Caco-2 (cell line): ENCODE results near the gene TFE3. TPM values are rescaled to one million over a fixed set of nuclear protein-coding genes. Genes with fewer than 3 reads are reported as not detected.

ENCODE experiments used
- BruUV-seq: library from RNA; stranded (reverse); fragments of 400-500 nt; replicated peaks from 2 replicates; lab custom pipeline; 2021; lab: Mats Ljungman, UMichigan
- CTCF ChIA-PET: fragments of 300-600 bp; sonication (Branson Sonifier 250); formaldehyde crosslinking; loops from one replicate; lab custom pipeline; 2022; ENCODE audit warnings: antibody characterized with exemption; lab: Charles Lee
- POLR2A ChIA-PET: fragments of 300-600 bp; sonication (Branson Sonifier 250); formaldehyde crosslinking; loops from one replicate; lab custom pipeline; 2022; ENCODE audit warnings: antibody characterized with exemption; lab: Charles Lee
- DNase-seq, 2 experiments: peaks; one replicate each; pipeline versions ENCODE4 v3.0.0 to v3.0.0-alpha.2; 2020 to 2022
- H3K27me3 ChIP-seq: replicated peaks from 2 replicates; pipeline ENCODE4 v1.6.0; 2011; ENCODE audit warnings: low read length; ENCODE audit not compliant: control insufficient read depth, insufficient read depth
- H3K36me3 ChIP-seq: 2 replicates; pipeline ENCODE4 v1.5.1; 2011; ENCODE audit warnings: low read length; ENCODE audit not compliant: control insufficient read depth, insufficient read depth
- H3K4me1 ChIP-seq: fragments of 250-450 bp; sonication (Bioruptor Pico); 2 replicates; pipeline ENCODE4 v1.5.1; 2020; ENCODE audit warnings: mild to moderate bottlenecking
- H3K4me3 ChIP-seq: 2 replicates; pipeline ENCODE4 v1.5.1; 2011; ENCODE audit warnings: low read depth, mild to moderate bottlenecking, control low read depth, low read length
- H3K9me3 ChIP-seq: fragments of 250-450 bp; sonication (Bioruptor Pico); 2 replicates; pipeline ENCODE4 v1.5.1; 2020; ENCODE audit warnings: mild to moderate bottlenecking, moderate library complexity
- H3K27ac Mint-ChIP-seq: one replicate; pipeline ENCODE4 v1.8.0; 2022; ENCODE audit warnings: mixed read lengths; ENCODE audit not compliant: unreplicated experiment
- H3K27me3 Mint-ChIP-seq: one replicate; pipeline ENCODE4 v1.8.0; 2022; ENCODE audit warnings: mixed read lengths; ENCODE audit not compliant: insufficient read depth, unreplicated experiment
- H3K36me3 Mint-ChIP-seq: one replicate; pipeline ENCODE4 v1.8.0; 2022; ENCODE audit warnings: mild to moderate bottlenecking, mixed read lengths; ENCODE audit not compliant: insufficient read depth, unreplicated experiment
- H3K4me1 Mint-ChIP-seq: one replicate; pipeline ENCODE4 v1.8.0; 2022; ENCODE audit warnings: low read depth, mixed read lengths; ENCODE audit not compliant: unreplicated experiment
- H3K4me3 Mint-ChIP-seq: one replicate; pipeline ENCODE4 v1.8.0; 2022; ENCODE audit warnings: mild to moderate bottlenecking, moderate library complexity, mixed read lengths; ENCODE audit not compliant: unreplicated experiment
- H3K9me3 Mint-ChIP-seq: one replicate; pipeline ENCODE4 v1.8.0; 2022; ENCODE audit warnings: mixed read lengths; ENCODE audit not compliant: unreplicated experiment
- CTCF ChIP-seq, 2 experiments: fragments of 200-600 bp in 1 of 2; IDR thresholded peaks; 1 replicate in 1 of 2; 2 replicates in 1 of 2; pipeline versions ENCODE4 v1.5.1 to v1.8.0; 2011 to 2022; ENCODE audit warnings: antibody characterized with exemption in 1 of 2, control low read depth in 1 of 2, inconsistent platforms in 1 of 2, low read depth in 1 of 2, low read length in 1 of 2, mild to moderate bottlenecking in 1 of 2, moderate library complexity in 1 of 2; ENCODE audit not compliant: insufficient read depth in 1 of 2, severe bottlenecking in 1 of 2, unreplicated experiment in 1 of 2
- intact Hi-C: fragments of 100-400 bp; cut with micrococcal nuclease; formaldehyde crosslinking; loops from one replicate; pipeline ENCODE4 v1.10.0; 2022; ENCODE audit not compliant: unreplicated experiment
- total RNA-seq: library from RNA; stranded (reverse); gene quantifications from 2 replicates; pipeline ENCODE4 v1.2.3, GENCODE V29; 2022

Gene TFE3
- total RNA-seq, 1 experiment from 2014 or later = 32.0 TPM

DNA sequence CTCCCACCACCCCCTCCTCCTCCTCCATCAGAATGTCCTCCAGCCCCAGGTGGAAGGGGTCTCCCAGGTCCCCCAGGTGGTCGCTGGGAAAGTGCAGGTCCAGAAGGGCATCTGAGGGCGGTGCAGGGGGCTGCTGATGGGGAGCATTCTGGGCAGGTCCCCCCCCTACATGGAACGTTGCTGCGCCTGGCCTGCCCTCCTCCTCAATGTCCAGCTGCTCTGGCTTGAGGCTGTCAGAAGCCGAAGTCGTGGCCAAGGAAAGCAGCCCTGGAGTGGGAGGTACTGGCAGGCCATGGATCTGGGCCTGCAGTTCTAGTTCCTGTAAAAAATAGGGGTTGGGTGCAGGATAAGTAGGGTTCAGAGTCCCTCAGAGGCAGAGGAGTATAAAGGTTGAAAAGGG lies 12.9 kb downstream of the TFE3 start:
- Mint-ChIP-seq H3K27ac (no peak overlapping the region), H3K36me3 (peaks cover 39% of the 10 kb centered on the region), H3K4me1 (peaks cover 6% of the 10 kb centered on the region), H3K27me3 (no peaks in the 10 kb centered on the region), H3K9me3 (no peaks in the 10 kb centered on the region), H3K4me3 (no peak overlapping the region)
- Histone ChIP-seq H3K36me3 (no peaks in the 10 kb centered on the region), H3K4me3 (no peak overlapping the region), H3K4me1 (no peaks in the 10 kb centered on the region; the same call in 1 of the 2 replicates), H3K9me3 (no peaks in the 10 kb centered on the region), H3K27me3 (no peaks in the 10 kb centered on the region)
- no TSS peak for BruUV-seq
- intact Hi-C loops = no loop called here
- CTCF ChIA-PET = no interaction called here
- POLR2A ChIA-PET = no interaction called here
- no peak for TF ChIP-seq CTCF (IDR thresholded peaks at IDR 0.05; ENCODE audit: insufficient read depth in 1 of 2, low read depth in 1 of 2, low read length in 1 of 2, severe bottlenecking in 1 of 2, unreplicated experiment in 1 of 2)
- DNase-seq = no peak

DNA sequence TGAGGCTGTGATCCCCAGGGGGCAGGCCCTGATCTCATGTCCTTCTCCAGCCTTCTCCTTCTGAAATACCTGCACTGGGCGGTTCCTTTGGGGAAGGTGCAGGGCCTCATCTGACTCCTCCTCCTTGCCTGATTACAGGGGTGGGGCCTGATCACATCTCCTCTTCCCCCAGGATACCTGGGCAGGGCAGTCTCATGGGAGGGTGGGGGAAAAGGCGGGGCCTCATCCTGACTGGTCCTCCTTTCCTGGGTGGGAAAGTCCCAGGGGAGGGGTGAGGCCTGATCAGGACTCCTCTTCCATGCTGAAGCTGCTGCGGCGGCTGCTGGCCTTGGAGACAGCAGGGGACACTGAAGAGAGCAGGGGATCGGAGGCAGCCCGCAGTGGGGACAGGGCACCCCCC lies 13.3 kb downstream of the TFE3 start:
- CTCF ChIA-PET = no interaction called here
- BruUV-seq = no TSS peak
- peaks cover 38% of the 10 kb centered on the region for H3K36me3 Mint-ChIP-seq

GRCh38 chrX:49019599-49020249 lies 23.4 kb downstream of the TFE3 start:
- no TSS peak for BruUV-seq
- no peak for DNase-seq
- Mint-ChIP-seq H3K36me3 (no peaks in the 10 kb centered on the region), H3K27ac (no peak overlapping the region), H3K4me3 (no peak overlapping the region), H3K27me3 (no peaks in the 10 kb centered on the region), H3K4me1 (no peaks in the 10 kb centered on the region), H3K9me3 (no peaks in the 10 kb centered on the region)
- CTCF ChIA-PET = no interaction called here
- Histone ChIP-seq H3K4me3 (no peak overlapping the region), H3K36me3 (no peaks in the 10 kb centered on the region), H3K4me1 (no peaks in the 10 kb centered on the region), H3K9me3 (no peaks in the 10 kb centered on the region), H3K27me3 (no peaks in the 10 kb centered on the region)
- no peak for TF ChIP-seq CTCF (IDR thresholded peaks at IDR 0.05; ENCODE audit: insufficient read depth in 1 of 2, low read depth in 1 of 2, low read length in 1 of 2, severe bottlenecking in 1 of 2, unreplicated experiment in 1 of 2)
- intact Hi-C loops = no loop called here
- POLR2A ChIA-PET = no interaction called here

More for the DNA sequence above, 13.3 kb downstream of the TFE3 start:
- no peaks in the 10 kb centered on the region for H3K9me3 Mint-ChIP-seq
- H3K9me3 ChIP-seq = no peaks in the 10 kb centered on the region
- no peak overlapping the region for H3K4me3 Mint-ChIP-seq
- H3K4me1 Mint-ChIP-seq = peaks cover 6% of the 10 kb centered on the region
- H3K27ac Mint-ChIP-seq = no peak overlapping the region
- H3K4me3 ChIP-seq = no peak overlapping the region
- TF ChIP-seq CTCF (IDR thresholded peaks at IDR 0.05; ENCODE audit: insufficient read depth in 1 of 2, low read depth in 1 of 2, low read length in 1 of 2, severe bottlenecking in 1 of 2, unreplicated experiment in 1 of 2) = no peak
- H3K27me3 Mint-ChIP-seq = no peaks in the 10 kb centered on the region
- POLR2A ChIA-PET = no interaction called here
- intact Hi-C loops = no loop called here
- no peaks in the 10 kb centered on the region for H3K27me3 ChIP-seq
- DNase-seq = peak; percentile 59 to 80
- no peaks in the 10 kb centered on the region for H3K36me3 ChIP-seq
- H3K4me1 ChIP-seq = no peaks in the 10 kb centered on the region; the same call in 1 of the 2 replicates
